ENCODE measurements around the gene UBE2H.

GRCh38 chr7:129997285-129997684 is 44.5 kb upstream of the UBE2H start:
- TF ChIP-seq CTCF (IDR thresholded peaks at IDR 0.05 in 8 of 11, conservative IDR thresholded peaks at IDR 0.05 in 3 of 11): no peak
- TF ChIP-seq POLR2AphosphoS5 (IDR thresholded peaks at IDR 0.05): no peak

Data from spleen (tissue), 7 donors.